Type B pancreatic cell (in vitro differentiated cells): ENCODE measurements around the gene ANKEF1. TPM values are rescaled to one million over a fixed set of nuclear protein-coding genes. Genes with fewer than 3 reads are reported as not detected.

ENCODE experiments used
- DNase-seq: peaks from one replicate; pipeline ENCODE4 v3.0.0; 2021; ENCODE audit warnings: mixed read lengths; ENCODE audit not compliant: unreplicated experiment; ENCODE audit errors: extremely low spot score
- H3K27ac Mint-ChIP-seq: 2 replicates; pipeline ENCODE4 v1.8.0; 2021; ENCODE audit warnings: mild to moderate bottlenecking, mixed read lengths
- H3K27me3 Mint-ChIP-seq: 2 replicates; pipeline ENCODE4 v1.8.0; 2021; ENCODE audit warnings: mixed read lengths
- H3K36me3 Mint-ChIP-seq: 2 replicates; pipeline ENCODE4 v1.8.0; 2021; ENCODE audit warnings: mixed read lengths
- H3K4me1 Mint-ChIP-seq: one replicate; pipeline ENCODE4 v1.8.0; 2021; ENCODE audit warnings: mixed read lengths; ENCODE audit not compliant: unreplicated experiment
- H3K4me3 Mint-ChIP-seq: 2 replicates; pipeline ENCODE4 v1.8.0; 2021; ENCODE audit warnings: mild to moderate bottlenecking, mixed read lengths
- H3K9me3 Mint-ChIP-seq: 2 replicates; pipeline ENCODE4 v1.8.0; 2021; ENCODE audit warnings: mixed read lengths
- CTCF ChIP-seq: fragments of 200-600 bp; sonication (generic); conservative IDR thresholded peaks from 2 replicates; pipeline ENCODE4 v1.5.0; 2021; ENCODE audit warnings: antibody characterized with exemption, mild to moderate bottlenecking
- total RNA-seq: library from RNA; stranded (reverse); gene quantifications from 2 replicates; pipeline ENCODE4 v1.2.1, GENCODE V29; 2021; ENCODE audit warnings: low replicate concordance

ANKEF1 gene
- total RNA-seq, 1 donor from 2014 or later: 5.9 TPM

DNA sequence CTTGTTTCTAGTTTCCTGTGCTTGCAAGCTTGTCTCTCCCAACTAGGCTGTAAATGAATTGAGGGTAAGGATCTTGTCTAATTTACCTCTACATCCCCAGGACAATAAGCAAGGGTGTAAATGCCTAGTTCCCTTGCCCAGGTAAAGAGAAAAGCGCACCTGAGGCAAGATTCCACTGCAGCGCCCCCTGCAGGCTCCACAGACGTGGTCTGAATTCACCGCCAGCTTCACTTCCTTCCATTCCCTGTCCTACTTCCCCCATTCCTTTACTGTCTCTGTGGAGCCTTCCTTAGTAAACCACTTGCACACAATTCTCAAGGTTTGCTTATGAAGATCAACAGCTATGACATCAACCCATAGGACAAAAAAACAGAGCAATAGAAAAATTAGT is 42.3 kb downstream of the ANKEF1 start:
- Mint-ChIP-seq H3K4me3 (no peak overlapping the region), H3K4me1 (peaks cover 13% of the 10 kb centered on the region), H3K9me3 (no peaks in the 10 kb centered on the region), H3K36me3 (no peaks in the 10 kb centered on the region), H3K27me3 (peaks cover 5% of the 10 kb centered on the region), H3K27ac (no peak overlapping the region)
- no peak for DNase-seq
- peak; percentile 45 for TF ChIP-seq CTCF

DNA sequence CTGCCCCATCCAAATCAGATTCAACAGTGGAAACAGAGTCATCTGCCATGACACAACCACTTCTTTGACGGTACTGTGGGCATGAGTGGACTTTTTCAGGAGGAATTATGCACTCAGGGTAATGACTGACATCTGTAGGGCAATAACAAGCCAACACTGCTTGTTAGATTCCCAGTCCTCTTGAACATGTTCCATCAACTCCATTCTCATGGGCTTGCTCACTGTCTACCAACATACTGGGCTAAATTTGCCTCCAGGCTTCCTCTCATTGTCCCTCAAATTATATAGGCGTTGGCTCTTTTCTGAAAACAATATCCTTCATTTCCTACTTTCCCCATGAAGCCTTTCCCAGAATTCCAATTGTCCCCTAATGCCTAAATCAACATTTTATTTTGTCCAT is 43.1 kb downstream of the ANKEF1 start:
- Mint-ChIP-seq H3K27me3 (peaks cover 5% of the 10 kb centered on the region), H3K36me3 (no peaks in the 10 kb centered on the region), H3K4me3 (no peak overlapping the region), H3K27ac (no peak overlapping the region), H3K9me3 (no peaks in the 10 kb centered on the region), H3K4me1 (peaks cover 13% of the 10 kb centered on the region)
- no peak for TF ChIP-seq CTCF
- DNase-seq: no peak

DNA sequence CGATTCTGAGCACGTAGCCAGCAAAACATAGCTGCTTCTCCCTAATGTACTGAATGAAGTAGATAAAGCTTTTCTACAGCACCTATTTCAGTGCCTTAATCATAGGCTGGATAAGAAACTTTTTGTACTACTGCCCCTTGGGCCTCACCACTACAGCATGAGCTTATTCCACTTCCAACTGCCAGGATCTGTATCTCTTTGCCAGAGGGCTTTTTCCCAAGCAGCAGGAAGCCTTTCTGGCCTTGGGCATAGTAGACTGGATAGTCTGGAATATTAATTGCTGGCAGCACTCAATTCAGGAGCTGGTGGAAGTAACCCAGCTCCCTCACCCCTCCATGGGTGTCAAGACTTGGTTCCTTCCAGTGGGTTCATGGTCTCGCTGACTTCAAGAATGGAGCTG is 43.6 kb downstream of the ANKEF1 start:
- no peak overlapping the region for H3K4me3 Mint-ChIP-seq
- TF ChIP-seq CTCF: no peak
- peaks cover 5% of the 10 kb centered on the region for H3K27me3 Mint-ChIP-seq
- no peaks in the 10 kb centered on the region for H3K9me3 Mint-ChIP-seq
- DNase-seq: no peak
- H3K27ac Mint-ChIP-seq: no peak overlapping the region
- H3K36me3 Mint-ChIP-seq: no peaks in the 10 kb centered on the region
- peaks cover 13% of the 10 kb centered on the region for H3K4me1 Mint-ChIP-seq

- peaks cover 8% of the 10 kb centered on the region for H3K4me1 Mint-ChIP-seq
- H3K27ac Mint-ChIP-seq: no peak overlapping the region
- no peaks in the 10 kb centered on the region for H3K9me3 Mint-ChIP-seq
- DNase-seq: no peak
- TF ChIP-seq CTCF: no peak
- no peaks in the 10 kb centered on the region for H3K27me3 Mint-ChIP-seq
- H3K4me3 Mint-ChIP-seq: no peak overlapping the region
- H3K36me3 Mint-ChIP-seq: no peaks in the 10 kb centered on the region
Observed at GRCh38 chr20:10079964-10080363, 45.2 kb downstream of the ANKEF1 start.

- H3K9me3 Mint-ChIP-seq: no peaks in the 10 kb centered on the region
- H3K27ac Mint-ChIP-seq: no peak overlapping the region
- DNase-seq: no peak
- no peak overlapping the region for H3K4me3 Mint-ChIP-seq
- H3K27me3 Mint-ChIP-seq: peaks cover 1% of the 10 kb centered on the region
- TF ChIP-seq CTCF: no peak
- H3K4me1 Mint-ChIP-seq: peaks cover 5% of the 10 kb centered on the region
- H3K36me3 Mint-ChIP-seq: no peaks in the 10 kb centered on the region
Observed at GRCh38 chr20:10080574-10080973, 45.8 kb downstream of the ANKEF1 start.
